GM12878 (cell line): ENCODE data around the gene TMEM98. TPM values are rescaled to one million over a fixed set of nuclear protein-coding genes. Genes with fewer than 3 reads are reported as not detected.
A peak's percentile ranks its signal among the peaks of the same experiment; 100 is the strongest.

Source experiments
- ASH2L ChIP-seq: fragments of 300-600, 200-600 bp; sonication (generic); IDR thresholded peaks from 2 replicates; pipeline ENCODE4 v1.6.1; 2017; ENCODE audit warnings: low read depth, mild to moderate bottlenecking, borderline replicate concordance
- ATF7 ChIP-seq: fragments of 450-650 bp; IDR thresholded peaks from 2 replicates; pipeline ENCODE4 v1.6.1; 2016; ENCODE audit warnings: low read depth, mild to moderate bottlenecking
- BCL11A ChIP-seq: IDR thresholded peaks from 2 replicates; pipeline ENCODE4 v1.6.1; 2011; ENCODE audit warnings: low read depth, low read length
- BRCA1 ChIP-seq: IDR thresholded peaks from 2 replicates; pipeline ENCODE4 v1.6.1; 2011; ENCODE audit warnings: low read depth, low read length, improper control_type of control experiment
- CBX5 ChIP-seq: sonication (generic); IDR thresholded peaks from 2 replicates; pipeline ENCODE4 v1.6.1; 2016; ENCODE audit warnings: low read depth, moderate library complexity, mild to moderate bottlenecking, inconsistent platforms
- CHD2 ChIP-seq: IDR thresholded peaks from 2 replicates; pipeline ENCODE4 v1.6.1; 2011; ENCODE audit warnings: low read depth, low read length, improper control_type of control experiment, borderline replicate concordance
- CREB1 ChIP-seq: IDR thresholded peaks from 2 replicates; pipeline ENCODE4 v1.6.1; 2012; ENCODE audit warnings: low read depth, mild to moderate bottlenecking, inconsistent platforms
- EP300 ChIP-seq, 2 experiments: fragments of 150-350 bp in 1 of 2; IDR thresholded peaks; 2 replicates each; pipeline ENCODE4 v1.6.1; 2011 to 2012; ENCODE audit warnings: low read depth in 2 of 2, low read length in 2 of 2, borderline replicate concordance in 1 of 2, improper control_type of control experiment in 1 of 2, inconsistent platforms in 1 of 2; ENCODE audit not compliant: control insufficient read depth in 1 of 2
- FOS ChIP-seq: IDR thresholded peaks from 3 replicates; pipeline ENCODE4 v1.6.1; 2011; ENCODE audit warnings: borderline replicate concordance; ENCODE audit not compliant: insufficient read length; ENCODE audit errors: extremely low read depth
- JUNB ChIP-seq: IDR thresholded peaks from 2 replicates; pipeline ENCODE4 v1.6.1; 2016; ENCODE audit warnings: antibody characterized with exemption, mild to moderate bottlenecking
- PAX5 ChIP-seq: IDR thresholded peaks from 2 replicates; pipeline ENCODE4 v1.6.1; 2011; ENCODE audit warnings: low read depth, low read length, borderline replicate concordance
- PAX8 ChIP-seq: fragments of 450-650 bp; IDR thresholded peaks from 2 replicates; pipeline ENCODE4 v1.6.1; 2017; ENCODE audit warnings: mild to moderate bottlenecking, moderate library complexity
- PML ChIP-seq: IDR thresholded peaks from 2 replicates; pipeline ENCODE4 v1.6.1; 2012; ENCODE audit warnings: low read length, inconsistent platforms
- POLR2A ChIP-seq: IDR thresholded peaks from 2 replicates; pipeline ENCODE4 v1.6.1; 2011; ENCODE audit warnings: low read depth, mild to moderate bottlenecking, low read length
- RELA ChIP-seq: fragments of 450-650 bp; IDR thresholded peaks from 2 replicates; pipeline ENCODE4 v1.8.0; 2014; ENCODE audit warnings: borderline replicate concordance; ENCODE audit not compliant: partially characterized antibody
- ZNF274 ChIP-seq: IDR thresholded peaks from one replicate; pipeline ENCODE4 v1.8.0; 2011; ENCODE audit not compliant: insufficient read length, insufficient read depth
- polyA plus RNA-seq, 11 experiments: library from polyadenylated mRNA; depleted of rRNA in 4 of 11; unstranded in 6 of 11; stranded (reverse) in 5 of 11; fragments of >200 nt; fragmentation: Nextera tagmentation in 4 of 11; fragmentation: Illumina TruSeq in 1 of 11; extraction: Ambion mirVana in 4 of 11; extraction: Trizol in 1 of 11; gene quantifications; 1 replicate in 1 of 11; 2 replicates in 10 of 11; pipeline versions ENCODE4 v1.2.1 to v1.2.3, GENCODE V29; 2011 to 2016; ENCODE audit warnings: inconsistent platforms in 2 of 11, missing spikeins in 2 of 11, low read depth in 1 of 11
- total RNA-seq, 4 experiments: library from RNA; depleted of rRNA in 3 of 4; stranded (reverse); fragments of >200 nt in 3 of 4; fragmentation: Illumina TruSeq in 1 of 4; extraction: Trizol in 1 of 4; gene quantifications; 2 replicates each; pipeline versions ENCODE4 v1.2.1 to v1.2.3, GENCODE V29; 2013 to 2021
- TF ChIP-seq, protein P1 (sequence below): fragments of 450-650 bp; IDR thresholded peaks from 2 replicates; pipeline ENCODE4 v1.6.1; 2018; ENCODE audit warnings: borderline replicate concordance, mild to moderate bottlenecking; ENCODE audit not compliant: partially characterized antibody
- TF ChIP-seq, protein P2 (sequence below): IDR thresholded peaks from 2 replicates; pipeline ENCODE4 v1.6.1; 2011; ENCODE audit warnings: mild to moderate bottlenecking, low read depth, low read length, moderate library complexity; ENCODE audit not compliant: insufficient replicate concordance
- TF ChIP-seq, protein P3 (sequence below): fragments of 450-650 bp; IDR thresholded peaks from 2 replicates; pipeline ENCODE4 v1.6.1; 2017; ENCODE audit warnings: mild to moderate bottlenecking, low read depth, inconsistent platforms; ENCODE audit not compliant: poor library complexity, severe bottlenecking
- TF ChIP-seq, protein P4 (sequence below): IDR thresholded peaks from 2 replicates; pipeline ENCODE4 v1.6.1; 2011; ENCODE audit warnings: borderline replicate concordance, low read depth, mild to moderate bottlenecking, moderate library complexity, low read length; ENCODE audit not compliant: insufficient read depth, poor library complexity, severe bottlenecking
- TF ChIP-seq, protein P5 (sequence below): fragments of 450-650 bp; formaldehyde crosslinking; IDR thresholded peaks from 2 replicates; pipeline ENCODE4 v1.4.0; 2020; ENCODE audit warnings: mild to moderate bottlenecking, moderate library complexity

The TMEM98 gene
- total and polyA plus RNA-seq, 10 of the 15 experiments (the other 5 are each of a cell fraction or from before 2014, with no cell fraction given): 0.04 to 0.73 (median 0.13) TPM; not detected in 3

DNA sequence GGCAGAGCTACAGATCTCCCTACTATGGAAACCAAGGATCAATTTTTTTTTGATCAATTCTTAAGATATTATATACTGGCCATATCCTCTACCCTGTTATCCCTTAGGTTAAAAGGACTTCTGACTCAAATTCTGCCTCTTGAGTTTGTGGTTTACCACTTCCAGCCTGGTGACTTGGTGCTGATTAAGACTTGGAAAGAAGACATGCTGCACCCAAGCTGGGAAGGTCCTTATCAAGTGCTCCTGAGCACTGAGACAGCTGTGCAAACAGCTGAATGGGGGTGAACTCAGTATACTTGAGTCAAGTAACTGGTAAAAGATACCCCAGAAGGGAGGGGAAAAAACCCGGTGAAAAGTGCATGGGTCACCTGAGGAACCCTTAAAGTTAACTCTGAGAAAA is 43.2 kb downstream of the TMEM98 start (continued):
- TF ChIP-seq, protein P1, sequence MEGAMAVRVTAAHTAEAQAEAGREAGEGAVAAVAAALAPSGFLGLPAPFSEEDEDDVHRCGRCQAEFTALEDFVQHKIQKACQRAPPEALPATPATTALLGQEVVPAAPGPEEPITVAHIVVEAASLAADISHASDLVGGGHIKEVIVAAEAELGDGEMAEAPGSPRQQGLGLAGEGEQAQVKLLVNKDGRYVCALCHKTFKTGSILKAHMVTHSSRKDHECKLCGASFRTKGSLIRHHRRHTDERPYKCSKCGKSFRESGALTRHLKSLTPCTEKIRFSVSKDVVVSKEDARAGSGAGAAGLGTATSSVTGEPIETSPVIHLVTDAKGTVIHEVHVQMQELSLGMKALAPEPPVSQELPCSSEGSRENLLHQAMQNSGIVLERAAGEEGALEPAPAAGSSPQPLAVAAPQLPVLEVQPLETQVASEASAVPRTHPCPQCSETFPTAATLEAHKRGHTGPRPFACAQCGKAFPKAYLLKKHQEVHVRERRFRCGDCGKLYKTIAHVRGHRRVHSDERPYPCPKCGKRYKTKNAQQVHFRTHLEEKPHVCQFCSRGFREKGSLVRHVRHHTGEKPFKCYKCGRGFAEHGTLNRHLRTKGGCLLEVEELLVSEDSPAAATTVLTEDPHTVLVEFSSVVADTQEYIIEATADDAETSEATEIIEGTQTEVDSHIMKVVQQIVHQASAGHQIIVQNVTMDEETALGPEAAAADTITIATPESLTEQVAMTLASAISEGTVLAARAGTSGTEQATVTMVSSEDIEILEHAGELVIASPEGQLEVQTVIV: no peak
- TF ChIP-seq PAX5: no peak
- TF ChIP-seq RELA: no peak
- TF ChIP-seq FOS: no peak
- TF ChIP-seq BRCA1: no peak
- peak; percentile 87 for TF ChIP-seq JUNB
- TF ChIP-seq ASH2L: no peak
- no peak for TF ChIP-seq CREB1
- peak; percentile 75 for TF ChIP-seq BCL11A
- no peak for TF ChIP-seq PML
- TF ChIP-seq POLR2A: no peak
- TF ChIP-seq CHD2: no peak
- TF ChIP-seq, protein P2, sequence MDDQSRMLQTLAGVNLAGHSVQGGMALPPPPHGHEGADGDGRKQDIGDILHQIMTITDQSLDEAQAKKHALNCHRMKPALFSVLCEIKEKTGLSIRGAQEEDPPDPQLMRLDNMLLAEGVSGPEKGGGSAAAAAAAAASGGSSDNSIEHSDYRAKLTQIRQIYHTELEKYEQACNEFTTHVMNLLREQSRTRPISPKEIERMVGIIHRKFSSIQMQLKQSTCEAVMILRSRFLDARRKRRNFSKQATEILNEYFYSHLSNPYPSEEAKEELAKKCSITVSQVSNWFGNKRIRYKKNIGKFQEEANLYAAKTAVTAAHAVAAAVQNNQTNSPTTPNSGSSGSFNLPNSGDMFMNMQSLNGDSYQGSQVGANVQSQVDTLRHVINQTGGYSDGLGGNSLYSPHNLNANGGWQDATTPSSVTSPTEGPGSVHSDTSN: no peak
- no peak for TF ChIP-seq ATF7
- TF ChIP-seq, protein P3, sequence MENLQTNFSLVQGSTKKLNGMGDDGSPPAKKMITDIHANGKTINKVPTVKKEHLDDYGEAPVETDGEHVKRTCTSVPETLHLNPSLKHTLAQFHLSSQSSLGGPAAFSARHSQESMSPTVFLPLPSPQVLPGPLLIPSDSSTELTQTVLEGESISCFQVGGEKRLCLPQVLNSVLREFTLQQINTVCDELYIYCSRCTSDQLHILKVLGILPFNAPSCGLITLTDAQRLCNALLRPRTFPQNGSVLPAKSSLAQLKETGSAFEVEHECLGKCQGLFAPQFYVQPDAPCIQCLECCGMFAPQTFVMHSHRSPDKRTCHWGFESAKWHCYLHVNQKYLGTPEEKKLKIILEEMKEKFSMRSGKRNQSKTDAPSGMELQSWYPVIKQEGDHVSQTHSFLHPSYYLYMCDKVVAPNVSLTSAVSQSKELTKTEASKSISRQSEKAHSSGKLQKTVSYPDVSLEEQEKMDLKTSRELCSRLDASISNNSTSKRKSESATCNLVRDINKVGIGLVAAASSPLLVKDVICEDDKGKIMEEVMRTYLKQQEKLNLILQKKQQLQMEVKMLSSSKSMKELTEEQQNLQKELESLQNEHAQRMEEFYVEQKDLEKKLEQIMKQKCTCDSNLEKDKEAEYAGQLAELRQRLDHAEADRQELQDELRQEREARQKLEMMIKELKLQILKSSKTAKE: no peak
- TF ChIP-seq, protein P4, sequence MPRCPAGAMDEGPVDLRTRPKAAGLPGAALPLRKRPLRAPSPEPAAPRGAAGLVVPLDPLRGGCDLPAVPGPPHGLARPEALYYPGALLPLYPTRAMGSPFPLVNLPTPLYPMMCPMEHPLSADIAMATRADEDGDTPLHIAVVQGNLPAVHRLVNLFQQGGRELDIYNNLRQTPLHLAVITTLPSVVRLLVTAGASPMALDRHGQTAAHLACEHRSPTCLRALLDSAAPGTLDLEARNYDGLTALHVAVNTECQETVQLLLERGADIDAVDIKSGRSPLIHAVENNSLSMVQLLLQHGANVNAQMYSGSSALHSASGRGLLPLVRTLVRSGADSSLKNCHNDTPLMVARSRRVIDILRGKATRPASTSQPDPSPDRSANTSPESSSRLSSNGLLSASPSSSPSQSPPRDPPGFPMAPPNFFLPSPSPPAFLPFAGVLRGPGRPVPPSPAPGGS: no peak
- TF ChIP-seq CBX5: no peak
- TF ChIP-seq EP300 (IDR thresholded peaks at IDR 0.05; ENCODE audit: borderline replicate concordance in 1 of 2, control insufficient read depth in 1 of 2, low read depth in 2 of 2, low read length in 2 of 2): no peak
- TF ChIP-seq, protein P5, sequence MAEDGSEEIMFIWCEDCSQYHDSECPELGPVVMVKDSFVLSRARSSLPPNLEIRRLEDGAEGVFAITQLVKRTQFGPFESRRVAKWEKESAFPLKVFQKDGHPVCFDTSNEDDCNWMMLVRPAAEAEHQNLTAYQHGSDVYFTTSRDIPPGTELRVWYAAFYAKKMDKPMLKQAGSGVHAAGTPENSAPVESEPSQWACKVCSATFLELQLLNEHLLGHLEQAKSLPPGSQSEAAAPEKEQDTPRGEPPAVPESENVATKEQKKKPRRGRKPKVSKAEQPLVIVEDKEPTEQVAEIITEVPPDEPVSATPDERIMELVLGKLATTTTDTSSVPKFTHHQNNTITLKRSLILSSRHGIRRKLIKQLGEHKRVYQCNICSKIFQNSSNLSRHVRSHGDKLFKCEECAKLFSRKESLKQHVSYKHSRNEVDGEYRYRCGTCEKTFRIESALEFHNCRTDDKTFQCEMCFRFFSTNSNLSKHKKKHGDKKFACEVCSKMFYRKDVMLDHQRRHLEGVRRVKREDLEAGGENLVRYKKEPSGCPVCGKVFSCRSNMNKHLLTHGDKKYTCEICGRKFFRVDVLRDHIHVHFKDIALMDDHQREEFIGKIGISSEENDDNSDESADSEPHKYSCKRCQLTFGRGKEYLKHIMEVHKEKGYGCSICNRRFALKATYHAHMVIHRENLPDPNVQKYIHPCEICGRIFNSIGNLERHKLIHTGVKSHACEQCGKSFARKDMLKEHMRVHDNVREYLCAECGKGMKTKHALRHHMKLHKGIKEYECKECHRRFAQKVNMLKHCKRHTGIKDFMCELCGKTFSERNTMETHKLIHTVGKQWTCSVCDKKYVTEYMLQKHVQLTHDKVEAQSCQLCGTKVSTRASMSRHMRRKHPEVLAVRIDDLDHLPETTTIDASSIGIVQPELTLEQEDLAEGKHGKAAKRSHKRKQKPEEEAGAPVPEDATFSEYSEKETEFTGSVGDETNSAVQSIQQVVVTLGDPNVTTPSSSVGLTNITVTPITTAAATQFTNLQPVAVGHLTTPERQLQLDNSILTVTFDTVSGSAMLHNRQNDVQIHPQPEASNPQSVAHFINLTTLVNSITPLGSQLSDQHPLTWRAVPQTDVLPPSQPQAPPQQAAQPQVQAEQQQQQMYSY (CRISPR knock-in tag): no peak
- no peak for TF ChIP-seq PAX8
- TF ChIP-seq ZNF274: no peak
